ENCODE results near the gene SLC9C1.

Gene SLC9C1

GRCh38 chr3:112117841-112118571 is 176.0 kb downstream of the SLC9C1 start:
- DNase-seq (ENCODE audit: low read depth): no peak
- H3K4me3 ChIP-seq (ENCODE audit: low read depth, low read length): no peak overlapping the region

- DNase-seq (ENCODE audit: low read depth): no peak
- no peak overlapping the region for H3K4me3 ChIP-seq (ENCODE audit: low read depth, low read length)
Measured at GRCh38 chr3:112117415-112117814, 176.6 kb downstream of the SLC9C1 start.

- no peak overlapping the region for H3K4me3 ChIP-seq (ENCODE audit: low read depth, low read length)
- DNase-seq (ENCODE audit: low read depth): no peak
Measured at GRCh38 chr3:112116748-112117186, 177.2 kb downstream of the SLC9C1 start.

GRCh38 chr3:112115806-112116383 is 178.1 kb downstream of the SLC9C1 start:
- H3K4me3 ChIP-seq (ENCODE audit: low read depth, low read length): no peak overlapping the region
- no peak for DNase-seq (ENCODE audit: low read depth)

GRCh38 chr3:112115161-112115739 is 178.8 kb downstream of the SLC9C1 start:
- DNase-seq (ENCODE audit: low read depth): no peak
- H3K4me3 ChIP-seq (ENCODE audit: low read depth, low read length): no peak overlapping the region

- H3K4me3 ChIP-seq (ENCODE audit: low read depth, low read length): no peak overlapping the region
- no peak for DNase-seq (ENCODE audit: low read depth)
Measured at GRCh38 chr3:112114576-112115160, 179.3 kb downstream of the SLC9C1 start.

GRCh38 chr3:112111785-112112402 is 182.1 kb downstream of the SLC9C1 start:
- H3K4me3 ChIP-seq (ENCODE audit: low read depth, low read length): no peak overlapping the region
- DNase-seq (ENCODE audit: low read depth): no peak

- no peak for DNase-seq (ENCODE audit: low read depth)
- no peak overlapping the region for H3K4me3 ChIP-seq (ENCODE audit: low read depth, low read length)
Measured at GRCh38 chr3:112109322-112109721, 184.7 kb downstream of the SLC9C1 start.

- DNase-seq (ENCODE audit: low read depth): no peak
- H3K4me3 ChIP-seq (ENCODE audit: low read depth, low read length): no peak overlapping the region
Measured at GRCh38 chr3:112104774-112105173, 189.2 kb downstream of the SLC9C1 start.

- DNase-seq (ENCODE audit: low read depth): peak; percentile 87
- no peak overlapping the region for H3K4me3 ChIP-seq (ENCODE audit: low read depth, low read length)
Measured at GRCh38 chr3:112101916-112102315, 192.1 kb downstream of the SLC9C1 start.

GRCh38 chr3:112097378-112097777 is 196.6 kb downstream of the SLC9C1 start:
- DNase-seq (ENCODE audit: low read depth): peak; percentile 98

GRCh38 chr3:112096176-112096575 is 197.8 kb downstream of the SLC9C1 start:
- DNase-seq (ENCODE audit: low read depth): no peak

More at GRCh38 chr3:112097378-112097777, 196.6 kb downstream of the SLC9C1 start:
- no peak overlapping the region for H3K4me3 ChIP-seq (ENCODE audit: low read depth, low read length)

GRCh38 chr3:112095731-112096130 is 198.3 kb downstream of the SLC9C1 start:
- no peak for DNase-seq (ENCODE audit: low read depth)
- H3K4me3 ChIP-seq (ENCODE audit: low read depth, low read length): no peak overlapping the region

More at GRCh38 chr3:112096176-112096575, 197.8 kb downstream of the SLC9C1 start:
- no peak overlapping the region for H3K4me3 ChIP-seq (ENCODE audit: low read depth, low read length)

GRCh38 chr3:112093180-112093522 is 200.9 kb downstream of the SLC9C1 start:
- DNase-seq (ENCODE audit: low read depth): no peak
- no peak overlapping the region for H3K4me3 ChIP-seq (ENCODE audit: low read depth, low read length)

- DNase-seq (ENCODE audit: low read depth): no peak
- no peak overlapping the region for H3K4me3 ChIP-seq (ENCODE audit: low read depth, low read length)
Measured at GRCh38 chr3:112092496-112093179, 201.4 kb downstream of the SLC9C1 start.

GRCh38 chr3:112090887-112091586 is 203.0 kb downstream of the SLC9C1 start:
- no peak for DNase-seq (ENCODE audit: low read depth)
- H3K4me3 ChIP-seq (ENCODE audit: low read depth, low read length): no peak overlapping the region
